ENCODE data around the gene COA3. TPM values are rescaled to one million over a fixed set of nuclear protein-coding genes. Genes with fewer than 3 reads are reported as not detected.

The COA3 gene
- total and polyA plus RNA-seq, 2 donors, result 57.5 to 89.9 TPM

DNA sequence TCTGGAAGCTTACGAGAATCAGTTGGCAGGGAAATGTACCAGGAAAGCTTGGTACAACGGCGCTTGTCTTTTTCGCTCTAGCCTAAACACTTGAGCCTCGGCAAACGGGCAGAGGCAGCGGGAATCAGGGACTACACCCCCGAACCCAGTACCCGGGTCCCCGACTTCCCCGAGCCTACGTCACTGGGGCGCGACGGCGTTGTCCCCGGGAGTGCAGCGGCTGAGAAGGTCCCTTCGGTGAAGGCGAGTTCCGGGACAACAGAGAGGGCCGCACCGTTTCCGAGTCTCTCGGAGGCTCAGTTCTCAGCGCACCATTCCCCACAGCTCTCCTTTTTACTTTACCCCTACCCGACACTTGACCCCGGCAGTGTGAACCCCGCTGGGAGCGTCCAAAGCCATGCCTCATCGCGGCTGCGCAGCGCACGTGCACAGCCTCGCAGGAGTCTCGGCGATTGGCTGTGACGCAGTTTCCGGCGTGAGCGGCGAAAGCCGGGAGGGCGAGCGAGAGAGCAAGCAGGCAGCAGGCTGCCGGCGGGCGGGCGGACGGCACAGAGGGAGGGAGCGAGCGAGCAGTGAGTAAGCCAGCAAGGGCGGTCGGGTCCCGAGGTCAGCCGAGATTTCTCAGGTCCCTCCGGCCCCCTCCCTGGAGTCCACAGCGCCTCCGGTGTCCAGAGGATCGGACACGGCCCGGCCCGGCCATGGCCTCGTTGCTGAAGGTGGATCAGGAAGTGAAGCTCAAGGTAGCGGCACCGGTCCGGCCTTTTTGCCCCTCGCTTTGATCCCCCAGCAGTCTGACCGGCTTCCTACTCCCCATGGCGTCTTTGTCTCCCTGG lies 34.6 kb upstream of the COA3 start, which contains the start of gene PSME3:
PSME3 (plus strand) TSS at position 464 of the 833 bp plus-strand sequence; CDS start at position 699, 235 bp downstream.
- peak within 1 kb of the TSS; percentile 43 for H3K27ac ChIP-seq (ENCODE audit: low read depth)
- H3K4me3 ChIP-seq (ENCODE audit: low read depth, low read length), result peak within 1 kb of the TSS; percentile 68
- under 1% methylated on average over 71 of the region's 71 CpGs for WGBS
- DNase-seq (ENCODE audit: extremely low spot score), result peak; percentile 81
- no peaks in the 10 kb centered on the region for H3K36me3 ChIP-seq (ENCODE audit: insufficient read depth)
- no peaks in the 10 kb centered on the region for H3K4me1 ChIP-seq (ENCODE audit: insufficient read depth)

DNA sequence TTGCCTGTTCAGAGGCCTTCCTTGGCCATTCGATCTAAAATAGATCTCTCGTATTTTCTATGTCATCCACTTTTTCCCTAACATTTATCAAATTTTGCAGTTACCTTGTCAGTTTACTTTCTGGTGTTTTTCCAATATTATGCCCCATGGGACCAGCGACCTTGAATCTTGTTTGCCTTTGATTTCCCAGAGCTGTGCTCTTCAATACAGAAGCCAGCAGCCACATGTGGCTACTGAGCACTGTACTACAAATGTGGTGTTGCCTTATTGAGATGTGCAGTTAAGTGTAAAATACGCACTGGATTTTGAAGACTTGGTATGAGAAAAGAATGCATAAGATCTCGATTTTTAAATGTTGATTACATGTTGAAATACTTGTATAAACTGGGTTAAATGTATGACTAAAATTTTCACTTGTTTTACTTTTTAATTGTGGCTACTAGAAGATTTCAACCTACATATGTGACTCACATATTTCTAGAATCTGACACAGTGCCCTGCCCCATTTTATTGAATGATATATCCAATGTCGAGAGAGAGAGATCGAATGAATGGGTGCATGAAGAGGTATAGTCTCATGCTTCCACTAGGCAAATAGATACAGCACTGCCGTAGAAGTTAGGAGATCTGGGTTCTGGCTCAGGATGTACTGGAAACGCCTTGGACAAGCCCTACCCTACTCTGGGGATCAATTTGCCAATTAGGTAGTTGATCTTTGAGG lies 33.9 kb upstream of the COA3 start:
- H3K4me3 ChIP-seq (ENCODE audit: low read depth, low read length), result peak overlapping the region; percentile 68
- WGBS, result 53% methylated on average over 9 of the region's 9 CpGs
- no peak for DNase-seq (ENCODE audit: extremely low spot score)
- no peaks in the 10 kb centered on the region for H3K4me1 ChIP-seq (ENCODE audit: insufficient read depth)
- H3K36me3 ChIP-seq (ENCODE audit: insufficient read depth), result no peaks in the 10 kb centered on the region
- H3K27ac ChIP-seq (ENCODE audit: low read depth), result peak overlapping the region; percentile 43

DNA sequence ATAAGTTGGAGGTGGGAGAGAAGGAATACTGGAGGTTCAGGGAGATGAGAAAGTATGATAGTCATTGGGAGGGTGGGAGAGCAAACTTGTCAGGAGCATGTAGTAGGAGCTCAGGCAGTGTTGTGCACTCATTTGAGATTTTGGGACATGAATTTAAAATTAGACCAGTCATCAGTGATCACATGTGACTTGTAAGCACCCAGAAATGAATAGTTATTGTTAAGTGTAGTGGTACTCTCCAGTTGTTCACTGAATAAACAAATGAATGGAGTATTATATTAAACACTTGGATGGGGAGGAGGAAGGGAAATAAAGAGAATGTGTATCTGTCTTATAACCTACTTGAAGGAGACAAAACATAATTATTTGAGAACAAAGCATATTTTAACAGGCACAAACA lies 32.5 kb upstream of the COA3 start:
- Histone ChIP-seq H3K4me1 (ENCODE audit: insufficient read depth) (no peaks in the 10 kb centered on the region), H3K36me3 (ENCODE audit: insufficient read depth) (no peaks in the 10 kb centered on the region), H3K27ac (ENCODE audit: low read depth) (no peak overlapping the region), H3K4me3 (ENCODE audit: low read depth, low read length) (no peak overlapping the region)
- no peak for DNase-seq (ENCODE audit: extremely low spot score)

DNA sequence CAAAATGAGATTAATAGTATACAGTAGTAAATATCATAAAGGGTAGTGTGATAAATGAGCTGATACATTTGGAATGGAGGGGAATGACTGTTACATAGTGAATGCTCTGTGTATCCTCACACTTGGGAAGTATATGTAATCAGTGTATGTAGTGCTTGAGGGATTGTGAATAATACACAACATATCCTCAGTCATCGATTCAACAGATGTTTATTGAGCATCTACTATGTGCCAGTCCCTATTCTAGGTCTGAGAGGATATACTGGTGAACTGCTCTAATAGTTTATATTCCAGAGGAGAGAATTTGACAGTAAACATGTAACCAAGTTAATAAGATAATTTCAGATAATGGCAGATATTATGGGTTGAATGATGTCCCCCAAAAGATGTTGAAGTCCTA lies 29.0 kb upstream of the COA3 start:
- 90% methylated on average over 1 of the region's 1 CpG for WGBS
- H3K36me3 ChIP-seq (ENCODE audit: insufficient read depth), result no peaks in the 10 kb centered on the region
- peaks cover 5% of the 10 kb centered on the region for H3K4me1 ChIP-seq (ENCODE audit: insufficient read depth)
- DNase-seq (ENCODE audit: extremely low spot score), result no peak
- no peak overlapping the region for H3K27ac ChIP-seq (ENCODE audit: low read depth)
- H3K4me3 ChIP-seq (ENCODE audit: low read depth, low read length), result no peak overlapping the region

DNA sequence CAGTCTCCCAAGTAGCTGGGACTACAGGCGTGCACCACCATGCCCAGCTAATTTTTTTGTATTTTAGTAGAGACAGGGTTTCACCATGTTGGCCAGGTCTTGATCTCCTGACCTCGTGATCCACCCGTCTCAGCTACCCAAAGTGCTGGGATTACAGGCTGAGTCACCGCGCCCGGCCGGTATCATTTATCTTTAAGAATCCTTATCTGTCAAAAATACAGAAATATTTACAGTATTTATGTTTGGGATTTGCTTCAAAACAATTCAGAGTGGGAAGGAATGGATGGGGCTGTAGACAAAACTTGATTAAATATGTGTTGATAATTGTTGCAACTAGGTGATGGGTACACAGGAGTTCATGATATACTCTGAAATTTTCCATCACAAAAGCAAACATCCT lies 22.7 kb upstream of the COA3 start:
- no peak for DNase-seq (ENCODE audit: extremely low spot score)
- WGBS, result 75% methylated on average over 7 of the region's 7 CpGs

DNA sequence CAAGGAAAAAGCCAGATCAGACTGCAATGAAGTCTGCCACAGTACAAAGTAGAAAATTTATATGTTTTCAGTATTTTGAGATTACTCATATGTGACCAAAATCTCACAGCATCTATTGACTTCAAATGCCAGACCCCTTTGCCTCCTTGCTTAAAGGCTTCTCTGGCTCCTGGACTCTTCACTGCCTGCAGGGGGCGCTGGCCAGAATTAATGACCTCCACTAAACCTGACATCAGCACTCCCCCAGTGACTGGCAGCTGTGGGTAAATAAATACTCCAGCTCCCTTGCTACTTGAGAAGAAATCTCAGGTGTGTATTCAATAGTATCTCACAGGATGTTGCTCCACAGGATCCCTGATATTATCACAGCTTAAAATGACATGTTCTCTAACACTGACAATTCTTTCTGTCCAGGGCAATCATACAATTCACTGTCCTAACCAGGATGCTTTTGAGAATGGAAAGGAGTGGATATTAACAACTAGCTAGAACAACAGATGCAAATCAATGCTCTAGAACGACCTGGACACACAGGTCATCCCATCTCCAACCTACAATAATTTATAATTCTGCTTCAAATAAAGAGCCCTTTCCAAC lies 21.5 kb upstream of the COA3 start:
- no peak for DNase-seq (ENCODE audit: extremely low spot score)
- peaks cover 5% of the 10 kb centered on the region for H3K4me1 ChIP-seq (ENCODE audit: insufficient read depth)
- 21% methylated on average over 2 of the region's 2 CpGs for WGBS
- H3K27ac ChIP-seq (ENCODE audit: low read depth), result no peak overlapping the region
- no peak overlapping the region for H3K4me3 ChIP-seq (ENCODE audit: low read depth, low read length)
- H3K36me3 ChIP-seq (ENCODE audit: insufficient read depth), result peaks cover 4% of the 10 kb centered on the region

More for the DNA sequence above, 22.7 kb upstream of the COA3 start:
- H3K4me1 ChIP-seq (ENCODE audit: insufficient read depth), result peaks cover 5% of the 10 kb centered on the region
- peaks cover 4% of the 10 kb centered on the region for H3K36me3 ChIP-seq (ENCODE audit: insufficient read depth)
- H3K27ac ChIP-seq (ENCODE audit: low read depth), result no peak overlapping the region
- no peak overlapping the region for H3K4me3 ChIP-seq (ENCODE audit: low read depth, low read length)

DNA sequence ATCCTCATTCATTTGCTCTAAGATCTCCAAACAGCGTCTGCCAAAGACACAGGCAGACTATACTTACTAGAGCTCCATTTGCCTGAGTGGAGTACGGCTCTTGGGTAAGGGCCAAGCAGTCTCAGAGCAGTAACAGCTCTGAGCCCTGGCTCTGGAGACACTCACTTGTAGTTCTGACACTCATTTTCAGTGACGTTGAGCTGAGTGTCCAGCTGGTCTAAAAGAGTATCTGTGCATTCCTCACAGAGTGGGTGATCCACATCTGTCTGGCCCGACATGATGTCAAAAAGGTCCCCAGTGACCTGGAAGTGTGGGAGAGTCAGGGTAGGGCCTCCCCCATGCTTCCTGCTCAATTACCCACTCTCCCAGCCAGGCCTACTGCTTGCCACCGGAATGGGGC lies 19.9 kb upstream of the COA3 start:
- Histone ChIP-seq H3K27ac (ENCODE audit: low read depth) (no peak overlapping the region), H3K36me3 (ENCODE audit: insufficient read depth) (peaks cover 6% of the 10 kb centered on the region), H3K4me3 (ENCODE audit: low read depth, low read length) (no peak overlapping the region), H3K4me1 (ENCODE audit: insufficient read depth) (peaks cover 2% of the 10 kb centered on the region)
- 76% methylated on average over 5 of the region's 5 CpGs for WGBS
- no peak for DNase-seq (ENCODE audit: extremely low spot score)

DNA sequence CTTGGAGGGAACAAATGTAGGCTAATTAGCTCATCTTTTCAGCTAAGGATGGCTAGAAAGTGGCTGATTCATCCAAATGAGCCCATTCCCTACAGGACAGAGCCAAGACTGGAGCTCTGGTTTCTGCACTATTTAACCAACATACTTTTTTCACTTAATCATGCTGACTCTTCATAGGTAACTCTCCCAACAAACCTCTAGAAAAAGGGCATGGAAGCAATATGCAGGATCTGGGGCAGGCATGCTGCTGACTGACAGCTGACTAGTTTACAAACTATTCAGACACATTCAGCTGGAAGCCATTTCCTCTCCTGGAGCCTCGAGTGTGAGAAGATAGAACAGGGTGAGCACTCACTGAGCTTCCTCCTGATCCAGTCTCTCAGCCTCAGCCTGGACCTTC lies 19.4 kb upstream of the COA3 start:
- Histone ChIP-seq H3K36me3 (ENCODE audit: insufficient read depth) (peaks cover 6% of the 10 kb centered on the region), H3K27ac (ENCODE audit: low read depth) (no peak overlapping the region), H3K4me3 (ENCODE audit: low read depth, low read length) (no peak overlapping the region), H3K4me1 (ENCODE audit: insufficient read depth) (no peaks in the 10 kb centered on the region)
- WGBS, result 83% methylated on average over 1 of the region's 1 CpG
- no peak for DNase-seq (ENCODE audit: extremely low spot score)

DNA sequence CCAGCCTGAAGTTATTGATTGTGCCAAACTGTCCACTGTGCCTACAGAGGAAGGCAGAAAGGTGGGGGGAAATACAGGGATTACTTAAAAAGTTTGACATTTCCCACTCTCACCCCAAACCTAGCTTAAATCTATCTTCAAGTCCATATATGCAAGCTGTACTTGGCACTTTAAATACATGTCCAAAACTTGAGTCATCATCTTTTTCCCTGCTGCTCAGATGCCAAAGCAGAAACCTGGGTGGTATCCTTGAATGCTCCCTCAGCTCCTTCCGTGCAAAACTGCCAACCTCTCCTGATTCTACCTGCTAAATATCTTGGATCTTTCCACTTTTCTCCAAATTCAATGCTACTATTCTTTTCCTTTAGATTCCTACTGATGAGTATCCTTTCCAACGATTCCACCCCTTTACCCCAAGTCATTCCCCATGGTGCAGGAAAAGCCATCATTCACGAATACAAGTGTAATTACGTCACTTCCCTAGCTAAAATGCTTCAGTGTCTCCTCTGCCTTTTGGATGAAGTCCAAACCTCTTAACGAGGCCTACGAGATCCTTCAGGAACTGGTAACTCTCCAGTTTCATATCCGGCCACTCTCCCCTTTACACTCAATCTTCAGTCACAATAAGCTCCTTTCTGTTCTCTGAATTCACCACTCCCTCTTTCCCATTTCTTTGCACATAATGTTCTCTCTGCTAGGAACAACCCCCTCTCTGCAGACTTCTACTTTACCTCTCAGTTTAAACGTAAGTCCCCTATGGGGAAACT lies 16.3 kb upstream of the COA3 start:
- peaks cover 6% of the 10 kb centered on the region for H3K36me3 ChIP-seq (ENCODE audit: insufficient read depth)

DNA sequence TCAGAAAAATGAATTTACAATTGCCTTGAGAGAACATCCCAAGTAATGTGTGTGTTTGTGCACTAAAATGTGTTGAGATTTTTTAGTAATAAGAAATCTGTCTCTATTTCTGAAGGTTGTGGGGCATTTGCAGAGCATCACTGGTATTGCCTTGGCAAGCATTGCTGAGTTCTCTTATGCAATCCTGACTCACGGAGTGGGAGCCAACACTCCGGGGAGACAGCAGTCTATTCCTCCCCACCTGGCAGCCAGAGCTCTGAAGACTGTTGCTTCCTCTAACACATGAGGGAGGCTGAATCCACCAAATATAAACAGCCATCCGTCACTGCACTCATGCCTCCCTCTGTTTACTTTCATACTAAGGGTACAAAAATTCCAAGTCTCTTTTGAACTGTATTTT lies 10.7 kb upstream of the COA3 start:
- Histone ChIP-seq H3K36me3 (ENCODE audit: insufficient read depth) (peaks cover 1% of the 10 kb centered on the region), H3K27ac (ENCODE audit: low read depth) (peak overlapping the region; percentile 23), H3K4me3 (ENCODE audit: low read depth, low read length) (no peak overlapping the region), H3K4me1 (ENCODE audit: insufficient read depth) (no peaks in the 10 kb centered on the region)
- WGBS, result 22% methylated on average over 3 of the region's 3 CpGs
- no peak for DNase-seq (ENCODE audit: extremely low spot score)

More for the DNA sequence above, 16.3 kb upstream of the COA3 start:
- H3K4me3 ChIP-seq (ENCODE audit: low read depth, low read length), result no peak overlapping the region
- no peaks in the 10 kb centered on the region for H3K4me1 ChIP-seq (ENCODE audit: insufficient read depth)
- WGBS, result 74% methylated on average over 8 of the region's 8 CpGs
- DNase-seq (ENCODE audit: extremely low spot score), result no peak
- no peak overlapping the region for H3K27ac ChIP-seq (ENCODE audit: low read depth)

DNA sequence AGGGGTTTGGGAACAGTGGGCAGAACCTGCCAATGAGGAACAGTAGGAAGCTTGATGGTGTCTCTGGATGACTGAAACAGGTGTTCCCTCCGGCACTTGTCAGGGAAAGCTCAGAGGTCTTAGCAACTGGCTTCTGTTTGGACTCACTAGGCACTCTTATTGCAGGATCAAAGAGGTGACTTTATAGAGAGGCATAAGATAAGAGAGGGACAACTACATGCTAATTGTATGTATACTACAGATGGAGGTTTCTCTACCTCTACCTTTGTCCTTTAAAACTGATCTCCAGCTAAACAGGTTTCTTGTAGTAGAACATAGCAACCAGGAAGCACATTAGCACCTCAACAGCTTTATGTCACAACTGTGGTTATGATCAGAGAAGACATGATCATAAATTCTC lies 7.7 kb upstream of the COA3 start:
- 85% methylated on average over 1 of the region's 1 CpG for WGBS
- Histone ChIP-seq H3K36me3 (ENCODE audit: insufficient read depth) (no peaks in the 10 kb centered on the region), H3K4me1 (ENCODE audit: insufficient read depth) (no peaks in the 10 kb centered on the region), H3K27ac (ENCODE audit: low read depth) (no peak overlapping the region), H3K4me3 (ENCODE audit: low read depth, low read length) (no peak overlapping the region)
- DNase-seq (ENCODE audit: extremely low spot score), result no peak

DNA sequence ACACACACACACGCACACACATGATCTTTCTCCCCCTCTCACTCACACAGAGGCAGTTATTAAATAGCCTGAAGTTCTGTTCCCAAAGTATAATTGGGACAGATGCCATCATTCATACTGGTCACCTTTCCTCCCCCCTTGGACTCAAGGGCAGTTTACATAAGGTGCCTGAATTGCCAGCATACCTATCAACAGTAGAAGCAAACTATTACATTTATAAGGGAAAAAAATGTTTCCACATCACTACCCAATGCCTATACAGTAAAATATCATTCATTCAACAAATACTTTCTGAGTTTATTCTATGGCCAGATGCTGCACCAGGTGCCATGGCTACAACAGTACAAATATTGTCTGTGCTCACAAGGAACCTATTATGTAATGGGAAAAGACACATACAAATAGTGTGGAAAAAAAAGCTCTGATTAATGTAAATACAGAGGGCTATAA lies 6.4 kb upstream of the COA3 start:
- no peak for DNase-seq (ENCODE audit: extremely low spot score)
- WGBS, result 94% methylated on average over 1 of the region's 1 CpG
- H3K4me3 ChIP-seq (ENCODE audit: low read depth, low read length), result no peak overlapping the region
- no peak overlapping the region for H3K27ac ChIP-seq (ENCODE audit: low read depth)
- no peaks in the 10 kb centered on the region for H3K4me1 ChIP-seq (ENCODE audit: insufficient read depth)
- H3K36me3 ChIP-seq (ENCODE audit: insufficient read depth), result no peaks in the 10 kb centered on the region
